CD4-positive, alpha-beta T cell (primary cell): Measurements from ENCODE around the gene DTNBP1. TPM values are rescaled to one million over a fixed set of nuclear protein-coding genes. Genes with fewer than 3 reads are reported as not detected.

ENCODE experiments used
- ATAC-seq: fragments of 200-7000 bp; cut with Tn5 transposase; one replicate; pipeline ENCODE4 v1.10.0; 2022; ENCODE audit warnings: mild to moderate bottlenecking; ENCODE audit not compliant: poor library complexity
- CTCF ChIA-PET: fragments of 350-600 bp; sonication (Branson Sonifier 250); formaldehyde crosslinking; loops from one replicate; lab custom pipeline; 2021; ENCODE audit warnings: antibody characterized with exemption, inconsistent platforms; lab: Charles Lee
- POLR2A ChIA-PET: fragments of 350-600 bp; sonication (Branson Sonifier 250); formaldehyde crosslinking; loops from one replicate; lab custom pipeline; 2021; ENCODE audit warnings: antibody characterized with exemption, inconsistent platforms; lab: Charles Lee
- DNase-seq, 14 experiments: peaks; one replicate each; pipeline ENCODE4 v3.0.0-alpha.2; 2013 to 2020; ENCODE audit warnings: mixed read lengths in 2 of 14
- H3K27ac ChIP-seq, 2 donors: one replicate each; pipeline versions ENCODE4 v1.5.1 to v1.7.0; 2013; ENCODE audit warnings: low read length in 2 of 2, low read depth in 1 of 2, mild to moderate bottlenecking in 1 of 2
- H3K27me3 ChIP-seq, 2 experiments: 1 replicate in 1 of 2; 2 replicates in 1 of 2; pipeline versions ENCODE4 v1.6.1 to v1.7.0; 2013; ENCODE audit warnings: low read length in 2 of 2, control low read depth in 1 of 2, mild to moderate bottlenecking in 1 of 2, moderate library complexity in 1 of 2; ENCODE audit not compliant: insufficient read depth in 2 of 2, control insufficient read depth in 1 of 2
- H3K36me3 ChIP-seq: one replicate; pipeline ENCODE4 v1.6.1; 2013; ENCODE audit warnings: low read length, control low read depth; ENCODE audit not compliant: insufficient read depth
- H3K4me1 ChIP-seq: one replicate; pipeline ENCODE4 v1.6.1; 2013; ENCODE audit warnings: low read length, control low read depth; ENCODE audit not compliant: insufficient read depth
- H3K4me3 ChIP-seq: one replicate; pipeline ENCODE4 v1.5.1; 2013; ENCODE audit warnings: mild to moderate bottlenecking, low read length, moderate library complexity
- H3K9me3 ChIP-seq, 2 experiments: 1 replicate in 1 of 2; 2 replicates in 1 of 2; pipeline versions ENCODE4 v1.6.1 to v1.7.0; 2013; ENCODE audit warnings: low read length in 2 of 2, mild to moderate bottlenecking in 2 of 2, control low read depth in 1 of 2, moderate library complexity in 1 of 2; ENCODE audit not compliant: control insufficient read depth in 1 of 2, insufficient read depth in 1 of 2
- H3K27ac Mint-ChIP-seq: one replicate; pipeline ENCODE4 v1.8.0; 2020; ENCODE audit warnings: mixed read lengths
- H3K27me3 Mint-ChIP-seq: one replicate; pipeline ENCODE4 v1.8.0; 2021; ENCODE audit warnings: mixed read lengths
- H3K36me3 Mint-ChIP-seq: one replicate; pipeline ENCODE4 v1.8.0; 2021; ENCODE audit warnings: low read depth, mixed read lengths
- H3K4me1 Mint-ChIP-seq: one replicate; pipeline ENCODE4 v1.8.0; 2021; ENCODE audit warnings: low read depth, mixed read lengths
- H3K4me3 Mint-ChIP-seq: one replicate; pipeline ENCODE4 v1.8.0; 2020; ENCODE audit warnings: mild to moderate bottlenecking, mixed read lengths
- H3K9me3 Mint-ChIP-seq: one replicate; pipeline ENCODE4 v1.8.0; 2020; ENCODE audit warnings: mixed read lengths
- CTCF ChIP-seq: fragments of 200-600 bp; IDR thresholded peaks from one replicate; pipeline ENCODE4 v1.8.0; 2022; ENCODE audit warnings: antibody characterized with exemption, mild to moderate bottlenecking
- intact Hi-C, 2 experiments: fragments of 100-400 bp; cut with DNase I in 1 of 2; cut with micrococcal nuclease in 1 of 2; formaldehyde crosslinking; loops; one replicate each; pipeline versions ENCODE4 v1.15.1 to v1.9.0; 2023 to 2025; cut with DNase I, micrococcal nuclease
- total RNA-seq, 174 experiments: library from RNA in 2 of 174; stranded (reverse) in 2 of 174; gene quantifications; one replicate each; pipeline ENCODE4 v1.2.3 and lab custom pipeline; 2021 to 2026

Gene DTNBP1
- total RNA-seq, 2 experiments from 2014 or later = 14.5 to 14.7 TPM

GRCh38 chr6:15614277-15614676 lies 48.6 kb downstream of the DTNBP1 start:
- DNase-seq = no peak
- POLR2A ChIA-PET = no interaction called here
- H3K9me3 ChIP-seq = no peaks in the 10 kb centered on the region
- H3K4me3 ChIP-seq = no peak overlapping the region
- no peaks in the 10 kb centered on the region for H3K27me3 ChIP-seq
- no peaks in the 10 kb centered on the region for H3K27me3 Mint-ChIP-seq
- ATAC-seq = no peak
- H3K4me1 ChIP-seq = no peaks in the 10 kb centered on the region
- TF ChIP-seq CTCF = no peak
- peaks cover 54% of the 10 kb centered on the region for H3K4me1 Mint-ChIP-seq
- no peak overlapping the region for H3K27ac ChIP-seq
- intact Hi-C loops = no loop called here
- H3K4me3 Mint-ChIP-seq = no peak overlapping the region
- H3K27ac Mint-ChIP-seq = no peak overlapping the region
- peaks cover 68% of the 10 kb centered on the region for H3K36me3 Mint-ChIP-seq
- H3K9me3 Mint-ChIP-seq = no peaks in the 10 kb centered on the region
- CTCF ChIA-PET = interaction anchor here (1.3 to 1.4 kb wide), 2 partner anchors 10 kb away, joined by 3 read pairs; no protein-coding TSS in a partner anchor
- peaks cover 37% of the 10 kb centered on the region for H3K36me3 ChIP-seq

- DNase-seq (no peak), ATAC-seq (no peak)
- TF ChIP-seq CTCF = no peak
- no peaks in the 10 kb centered on the region for H3K27me3 ChIP-seq
- H3K9me3 Mint-ChIP-seq = no peaks in the 10 kb centered on the region
- H3K4me3 ChIP-seq = no peak overlapping the region
- no peaks in the 10 kb centered on the region for H3K27me3 Mint-ChIP-seq
- H3K9me3 ChIP-seq = no peaks in the 10 kb centered on the region
- H3K36me3 Mint-ChIP-seq = peaks cover 70% of the 10 kb centered on the region
- H3K27ac ChIP-seq = no peak overlapping the region
- no peak overlapping the region for H3K27ac Mint-ChIP-seq
- intact Hi-C loops = no loop called here
- POLR2A ChIA-PET = no interaction called here
- H3K4me1 Mint-ChIP-seq = peaks cover 17% of the 10 kb centered on the region
- peaks cover 26% of the 10 kb centered on the region for H3K36me3 ChIP-seq
- H3K4me1 ChIP-seq = no peaks in the 10 kb centered on the region
- H3K4me3 Mint-ChIP-seq = no peak overlapping the region
- CTCF ChIA-PET = no interaction called here
These were observed 54.4 kb downstream of the DTNBP1 start for GRCh38 chr6:15608396-15608795.

- H3K9me3 ChIP-seq = no peaks in the 10 kb centered on the region
- ChIA-PET POLR2A (no interaction called here), CTCF (no interaction called here)
- Mint-ChIP-seq H3K27ac (no peak overlapping the region), H3K27me3 (no peaks in the 10 kb centered on the region), H3K4me1 (peaks cover 14% of the 10 kb centered on the region), H3K9me3 (no peaks in the 10 kb centered on the region), H3K4me3 (no peak overlapping the region), H3K36me3 (peaks cover 70% of the 10 kb centered on the region)
- DNase-seq (no peak), ATAC-seq (no peak)
- peaks cover 25% of the 10 kb centered on the region for H3K36me3 ChIP-seq
- no peaks in the 10 kb centered on the region for H3K27me3 ChIP-seq
- no peak for TF ChIP-seq CTCF
- no peak overlapping the region for H3K4me3 ChIP-seq
- no peaks in the 10 kb centered on the region for H3K4me1 ChIP-seq
- intact Hi-C loops = no loop called here
- no peak overlapping the region for H3K27ac ChIP-seq
These were observed 55.2 kb downstream of the DTNBP1 start for GRCh38 chr6:15607603-15608002.
